RWPE2 (cell line): ENCODE measurements around the gene RXRA.

Source experiments
- ATAC-seq: fragments of 200-7000 bp; cut with Tn5 transposase; 3 replicates; pipeline ENCODE4 v1.9.1; 2021; ENCODE audit warnings: low read depth
- DNase-seq: peaks from one replicate; pipeline ENCODE4 v3.0.0-alpha.2; 2020; ENCODE audit warnings: low spot score
- H3K27ac ChIP-seq: fragments of 450-650 bp; 2 replicates; pipeline ENCODE4 v1.5.1; 2017; ENCODE audit warnings: mild to moderate bottlenecking; ENCODE audit not compliant: poor library complexity, severe bottlenecking
- H3K27me3 ChIP-seq: fragments of 250-450 bp; sonication (Bioruptor Pico); 2 replicates; pipeline ENCODE4 v1.5.1; 2021; ENCODE audit warnings: mild to moderate bottlenecking, moderate library complexity; ENCODE audit not compliant: insufficient read depth, poor library complexity, severe bottlenecking
- H3K36me3 ChIP-seq: fragments of 250-450 bp; sonication (Bioruptor Pico); 2 replicates; pipeline ENCODE4 v1.5.1; 2020; ENCODE audit warnings: low read depth, mild to moderate bottlenecking, moderate library complexity
- H3K4me1 ChIP-seq: fragments of 250-450 bp; sonication (Bioruptor Pico); 2 replicates; pipeline ENCODE4 v1.5.1; 2021; ENCODE audit warnings: mild to moderate bottlenecking, moderate library complexity; ENCODE audit not compliant: insufficient read depth, poor library complexity, severe bottlenecking
- H3K4me3 ChIP-seq: fragments of 250-450 bp; sonication (Bioruptor Pico); 2 replicates; pipeline ENCODE4 v1.5.1; 2021; ENCODE audit warnings: mild to moderate bottlenecking, moderate library complexity; ENCODE audit not compliant: severe bottlenecking
- H3K9me3 ChIP-seq: fragments of 250-450 bp; sonication (Bioruptor Pico); 2 replicates; pipeline ENCODE4 v1.5.1; 2021; ENCODE audit warnings: mild to moderate bottlenecking, moderate library complexity; ENCODE audit not compliant: severe bottlenecking
- TF ChIP-seq, protein P1 (sequence below): fragments of 450-650 bp; IDR thresholded peaks from one replicate; pipeline ENCODE4 v1.5.1; 2017; ENCODE audit warnings: mild to moderate bottlenecking, moderate library complexity; ENCODE audit not compliant: poor library complexity, severe bottlenecking

RXRA gene

DNA sequence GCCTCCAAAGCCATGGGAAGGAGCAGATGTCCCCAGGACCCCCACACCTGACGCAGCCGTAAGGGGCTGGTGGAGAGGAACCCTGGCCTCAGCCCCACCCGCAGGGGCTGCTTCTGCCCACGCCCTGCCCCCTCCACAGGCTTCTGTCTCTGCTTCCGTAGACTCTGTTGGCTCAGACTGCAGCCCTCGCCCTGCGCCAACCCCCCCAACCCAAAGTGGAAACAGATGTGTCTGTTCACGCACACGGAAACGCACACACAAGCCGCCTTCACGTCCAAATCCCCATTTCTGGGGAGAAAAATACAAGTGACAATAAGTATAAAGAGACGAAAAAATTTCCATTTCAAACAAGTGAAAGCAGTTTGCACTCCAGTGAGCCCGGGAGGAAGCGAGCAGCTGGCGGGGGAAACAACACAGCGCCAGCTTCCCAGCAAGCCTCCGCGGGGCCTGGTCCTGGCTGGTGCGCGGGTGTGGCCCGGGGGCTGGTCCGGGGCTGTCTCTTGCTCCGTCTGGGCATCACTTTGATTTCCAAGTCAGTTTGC is 32.6 kb upstream of the RXRA start:
- H3K9me3 ChIP-seq, result no peaks in the 10 kb centered on the region
- no peak for ATAC-seq
- H3K27me3 ChIP-seq, result no peaks in the 10 kb centered on the region
- H3K4me3 ChIP-seq, result no peak overlapping the region
- no peaks in the 10 kb centered on the region for H3K36me3 ChIP-seq
- no peak overlapping the region for H3K27ac ChIP-seq
- TF ChIP-seq, protein P1, sequence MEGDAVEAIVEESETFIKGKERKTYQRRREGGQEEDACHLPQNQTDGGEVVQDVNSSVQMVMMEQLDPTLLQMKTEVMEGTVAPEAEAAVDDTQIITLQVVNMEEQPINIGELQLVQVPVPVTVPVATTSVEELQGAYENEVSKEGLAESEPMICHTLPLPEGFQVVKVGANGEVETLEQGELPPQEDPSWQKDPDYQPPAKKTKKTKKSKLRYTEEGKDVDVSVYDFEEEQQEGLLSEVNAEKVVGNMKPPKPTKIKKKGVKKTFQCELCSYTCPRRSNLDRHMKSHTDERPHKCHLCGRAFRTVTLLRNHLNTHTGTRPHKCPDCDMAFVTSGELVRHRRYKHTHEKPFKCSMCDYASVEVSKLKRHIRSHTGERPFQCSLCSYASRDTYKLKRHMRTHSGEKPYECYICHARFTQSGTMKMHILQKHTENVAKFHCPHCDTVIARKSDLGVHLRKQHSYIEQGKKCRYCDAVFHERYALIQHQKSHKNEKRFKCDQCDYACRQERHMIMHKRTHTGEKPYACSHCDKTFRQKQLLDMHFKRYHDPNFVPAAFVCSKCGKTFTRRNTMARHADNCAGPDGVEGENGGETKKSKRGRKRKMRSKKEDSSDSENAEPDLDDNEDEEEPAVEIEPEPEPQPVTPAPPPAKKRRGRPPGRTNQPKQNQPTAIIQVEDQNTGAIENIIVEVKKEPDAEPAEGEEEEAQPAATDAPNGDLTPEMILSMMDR, result no peak
- no peak for DNase-seq
- H3K4me1 ChIP-seq, result no peaks in the 10 kb centered on the region

DNA sequence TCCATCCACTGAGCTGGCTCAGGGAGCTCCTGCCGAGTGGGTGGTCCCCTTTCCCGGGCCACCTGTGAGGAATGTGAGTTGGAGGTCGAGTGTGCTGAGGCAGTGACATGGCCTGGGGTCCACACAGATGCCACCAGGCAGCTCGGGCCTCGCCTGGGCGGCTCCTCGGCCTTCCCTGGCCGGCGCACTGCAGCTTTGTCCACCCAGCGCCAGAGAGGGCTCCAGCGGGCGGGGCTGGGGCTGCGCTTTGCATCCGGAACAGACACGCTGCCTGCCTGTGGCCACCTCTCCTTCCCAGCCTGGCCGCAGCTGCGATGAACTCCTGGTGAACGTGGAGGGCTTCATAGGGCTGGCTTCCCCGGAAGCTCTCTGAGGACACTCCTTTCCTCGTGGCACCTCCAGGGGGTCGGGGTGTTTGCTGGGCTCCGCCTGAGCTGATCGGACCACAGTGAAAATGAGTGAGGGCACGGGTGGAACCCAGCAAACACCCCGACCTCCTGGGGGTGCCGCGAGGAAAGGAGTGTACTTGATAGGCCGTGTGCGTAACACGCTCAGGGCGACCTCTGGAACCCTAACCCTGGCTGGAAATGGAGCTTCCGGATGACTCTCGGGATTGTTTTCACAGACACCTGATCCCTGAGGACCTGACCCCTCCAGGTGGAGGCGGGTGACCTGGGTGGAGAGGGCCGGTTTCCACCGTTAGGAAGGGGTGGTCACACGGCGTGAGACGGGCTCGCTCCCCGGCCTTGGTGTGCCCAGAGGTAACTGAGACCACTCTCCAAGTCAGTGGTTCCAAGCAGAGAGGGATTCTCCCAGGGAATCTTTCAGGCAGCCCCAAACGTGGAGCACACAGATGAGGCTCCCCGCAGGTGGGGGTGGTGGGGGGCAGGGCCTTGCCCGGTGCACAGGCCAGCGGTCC is 31.8 kb upstream of the RXRA start:
- H3K36me3 ChIP-seq, result no peaks in the 10 kb centered on the region
- H3K27ac ChIP-seq, result no peak overlapping the region
- no peaks in the 10 kb centered on the region for H3K27me3 ChIP-seq
- TF ChIP-seq, protein P1, result no peak
- H3K9me3 ChIP-seq, result no peaks in the 10 kb centered on the region
- no peak for DNase-seq
- no peak overlapping the region for H3K4me3 ChIP-seq
- H3K4me1 ChIP-seq, result no peaks in the 10 kb centered on the region
- no peak for ATAC-seq

DNA sequence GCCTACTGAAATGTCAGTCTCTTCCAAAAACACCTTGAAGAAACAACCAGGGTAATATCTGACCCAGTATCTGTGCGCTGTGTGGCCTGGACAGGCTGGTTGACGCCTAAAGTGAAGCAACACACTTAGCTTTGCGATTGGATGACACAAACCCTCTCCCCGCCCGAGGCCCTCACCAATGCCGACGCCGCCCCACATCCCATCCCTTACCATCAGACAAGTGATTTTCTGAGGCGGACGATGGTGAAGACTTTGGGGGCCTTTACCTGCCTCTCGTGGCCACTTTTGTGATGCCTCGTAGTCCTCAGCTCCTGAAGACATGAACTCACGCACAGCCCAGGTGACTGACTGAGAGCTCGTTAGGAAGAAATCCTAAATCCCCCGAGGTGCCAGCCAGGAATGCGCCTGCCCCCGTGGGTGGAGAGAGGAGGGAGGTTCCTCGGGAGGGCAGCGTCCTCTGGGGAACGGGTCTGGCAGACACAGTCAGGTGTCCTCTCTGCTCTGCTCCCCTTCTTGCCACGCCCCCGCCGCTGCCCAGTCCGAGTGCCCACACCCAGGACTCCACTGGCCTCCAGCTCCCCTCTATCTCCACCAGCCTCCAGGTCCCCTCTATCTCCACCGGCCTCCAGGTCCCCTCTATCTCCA is 31.0 kb upstream of the RXRA start:
- no peak overlapping the region for H3K27ac ChIP-seq
- no peak for DNase-seq
- H3K9me3 ChIP-seq, result no peaks in the 10 kb centered on the region
- no peaks in the 10 kb centered on the region for H3K27me3 ChIP-seq
- no peaks in the 10 kb centered on the region for H3K4me1 ChIP-seq
- H3K4me3 ChIP-seq, result no peak overlapping the region
- H3K36me3 ChIP-seq, result no peaks in the 10 kb centered on the region
- TF ChIP-seq, protein P1, result no peak
- no peak for ATAC-seq

DNA sequence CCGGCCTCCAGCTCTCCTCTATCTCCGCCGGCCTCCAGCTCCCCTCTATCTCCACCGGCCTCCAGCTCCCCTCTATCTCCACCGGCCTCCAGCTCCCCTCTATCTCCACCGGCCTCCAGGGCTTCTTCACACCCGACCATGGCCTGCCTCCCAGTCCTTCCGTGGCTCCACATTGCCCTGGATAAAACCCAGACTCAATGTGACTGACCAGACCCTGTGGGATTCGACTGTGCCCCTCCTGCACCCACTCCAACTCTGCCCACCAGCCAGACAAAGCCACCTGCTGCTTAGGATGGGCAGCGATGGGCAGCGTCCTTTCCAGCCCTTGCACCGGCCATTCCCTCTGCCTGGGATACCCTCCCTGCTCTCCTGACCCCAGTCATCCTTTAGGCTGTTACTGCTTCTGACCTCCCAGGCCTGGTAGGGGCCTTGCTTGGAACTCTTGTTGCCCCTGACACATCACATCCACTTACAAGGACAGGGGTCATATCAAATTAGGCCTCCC is 30.5 kb upstream of the RXRA start:
- no peak for DNase-seq
- H3K4me3 ChIP-seq, result no peak overlapping the region
- H3K4me1 ChIP-seq, result no peaks in the 10 kb centered on the region
- H3K9me3 ChIP-seq, result no peaks in the 10 kb centered on the region
- no peak for ATAC-seq
- H3K36me3 ChIP-seq, result no peaks in the 10 kb centered on the region
- H3K27me3 ChIP-seq, result no peaks in the 10 kb centered on the region
- H3K27ac ChIP-seq, result no peak overlapping the region
- TF ChIP-seq, protein P1, result no peak
